Measurements from ENCODE around the gene TMEM191B.
"Not testable (repeated sequence)": the region's sequence is repeated elsewhere in the genome, so short reads cannot be mapped to it uniquely, and the experiment has no call there.

DNA sequence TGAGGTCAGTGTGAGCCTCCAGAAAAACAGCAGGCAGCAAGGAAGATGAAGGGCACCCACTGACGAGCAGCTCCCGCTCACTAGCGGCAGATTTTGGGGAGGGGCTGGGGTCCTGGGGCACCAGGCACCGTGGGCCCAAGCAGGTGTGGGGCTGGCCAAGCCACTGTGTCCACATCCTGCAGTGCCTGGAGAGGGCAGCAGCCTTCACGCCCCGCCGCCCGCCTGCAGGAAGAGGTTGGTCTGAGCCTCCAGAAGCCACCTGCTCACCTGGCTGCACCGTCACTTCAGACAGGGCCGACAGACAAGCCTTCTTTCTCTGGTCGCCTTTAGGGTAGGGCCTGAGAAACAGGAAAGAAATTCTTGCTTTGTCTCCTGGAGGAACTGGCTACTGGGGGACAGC, 15.8 kb downstream of the TMEM191B start:
- TF ChIP-seq, protein P1, sequence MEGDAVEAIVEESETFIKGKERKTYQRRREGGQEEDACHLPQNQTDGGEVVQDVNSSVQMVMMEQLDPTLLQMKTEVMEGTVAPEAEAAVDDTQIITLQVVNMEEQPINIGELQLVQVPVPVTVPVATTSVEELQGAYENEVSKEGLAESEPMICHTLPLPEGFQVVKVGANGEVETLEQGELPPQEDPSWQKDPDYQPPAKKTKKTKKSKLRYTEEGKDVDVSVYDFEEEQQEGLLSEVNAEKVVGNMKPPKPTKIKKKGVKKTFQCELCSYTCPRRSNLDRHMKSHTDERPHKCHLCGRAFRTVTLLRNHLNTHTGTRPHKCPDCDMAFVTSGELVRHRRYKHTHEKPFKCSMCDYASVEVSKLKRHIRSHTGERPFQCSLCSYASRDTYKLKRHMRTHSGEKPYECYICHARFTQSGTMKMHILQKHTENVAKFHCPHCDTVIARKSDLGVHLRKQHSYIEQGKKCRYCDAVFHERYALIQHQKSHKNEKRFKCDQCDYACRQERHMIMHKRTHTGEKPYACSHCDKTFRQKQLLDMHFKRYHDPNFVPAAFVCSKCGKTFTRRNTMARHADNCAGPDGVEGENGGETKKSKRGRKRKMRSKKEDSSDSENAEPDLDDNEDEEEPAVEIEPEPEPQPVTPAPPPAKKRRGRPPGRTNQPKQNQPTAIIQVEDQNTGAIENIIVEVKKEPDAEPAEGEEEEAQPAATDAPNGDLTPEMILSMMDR (IDR thresholded peaks at IDR 0.05; ENCODE audit: insufficient read depth, low read depth, low read length), result not testable (repeated sequence)
- not testable (repeated sequence) for TF ChIP-seq EZH2 (IDR thresholded peaks at IDR 0.05; ENCODE audit: insufficient read depth, low read length)
